ENCODE results near the gene ARID1B. TPM values are rescaled to one million over a fixed set of nuclear protein-coding genes. Genes with fewer than 3 reads are reported as not detected.
A peak's percentile ranks its signal among the peaks of the same experiment; 100 is the strongest.

Gene ARID1B
- total and polyA plus RNA-seq, 2 of the 4 experiments (the other 2 are of a cell fraction): 14.5 to 20.1 TPM

DNA sequence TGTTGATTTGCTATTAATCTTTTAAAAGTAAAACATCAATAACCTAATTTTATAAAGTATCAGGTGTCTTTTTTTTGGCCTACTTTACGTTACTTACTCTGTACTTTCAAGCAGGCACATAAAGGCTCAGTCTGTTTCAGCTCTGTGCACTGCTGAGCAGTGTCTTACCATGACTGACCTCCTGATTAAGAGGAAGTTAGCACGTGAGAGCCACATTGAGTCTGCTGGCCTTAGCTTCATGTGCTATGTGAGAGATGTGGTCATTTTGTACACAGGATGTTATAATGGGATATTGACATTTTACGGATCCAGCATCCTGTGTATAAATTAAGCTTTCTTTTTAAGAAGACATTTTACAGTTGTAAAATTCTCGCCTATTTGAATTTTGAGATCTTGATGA, 31.9 kb downstream of the ARID1B start:
- Histone ChIP-seq H3K36me3 (ENCODE audit: control insufficient read depth, insufficient read depth, low read length) (no peaks in the 10 kb centered on the region), H2BK20ac (ENCODE audit: low read depth, low read length) (no peak overlapping the region), H3K9ac (ENCODE audit: low read depth, low read length) (no peak overlapping the region), H3K9me1 (ENCODE audit: insufficient read depth, low read length) (peaks cover 21% of the 10 kb centered on the region), H3K4ac (ENCODE audit: low read depth, low read length) (no peak overlapping the region), H4K20me1 (ENCODE audit: insufficient read depth, low read length) (peaks cover 69% of the 10 kb centered on the region), H2AK9ac (replicated peaks; ENCODE audit: low read depth, low read length, poor library complexity) (no peak overlapping the region), H3K79me1 (ENCODE audit: low read depth in 1 of 2, low read length in 2 of 2) (peaks cover 45 to 74% of the 10 kb centered on the region in 2 experiments), H3K4me1 (ENCODE audit: control insufficient read depth, insufficient read depth, low read length) (peaks cover 10% of the 10 kb centered on the region), H4K8ac (ENCODE audit: low read depth in 2 of 2, low read length in 2 of 2) (no peak overlapping the region), H2BK120ac (ENCODE audit: low read depth, low read length) (no peak overlapping the region), H3K4me3 (ENCODE audit: insufficient read depth, low read depth, low read length) (no peak overlapping the region), H2BK5ac (ENCODE audit: low read depth, low read length, poor library complexity, severe bottlenecking) (no peak overlapping the region), H4K5ac (ENCODE audit: low read depth, low read length) (no peak overlapping the region), H3K9me3 (ENCODE audit: control insufficient read depth, insufficient read depth, low read length) (peaks cover 2% of the 10 kb centered on the region; the same call in 1 of the 2 replicates), H3K14ac (replicated peaks; ENCODE audit: low read depth, low read length) (0 out of 2 replicates have a peak overlapping the region, but pooled peaks have one; percentile 48), H2BK15ac (ENCODE audit: low read depth, low read length) (no peak overlapping the region), H2AFZ (replicated peaks; ENCODE audit: low read length, poor library complexity) (no peak overlapping the region), H4K91ac (ENCODE audit: insufficient read depth, low read depth, low read length) (no peak overlapping the region), H2AK5ac (ENCODE audit: low read depth, low read length) (no peak overlapping the region), H3K27ac (ENCODE audit: insufficient read depth, low read length) (no peak overlapping the region), H3K56ac (ENCODE audit: extremely low read depth, insufficient read depth, low read length) (no peak overlapping the region), H3K27me3 (ENCODE audit: control insufficient read depth, insufficient read depth, low read length) (no peaks in the 10 kb centered on the region), H3K23ac (ENCODE audit: low read depth, low read length) (peak overlapping the region; percentile 64; the same call in 1 of the 2 replicates), H3K4me2 (ENCODE audit: low read depth, low read length) (no peak overlapping the region), H3K18ac (ENCODE audit: low read depth, low read length) (no peak overlapping the region)
- no CpG with 5 or more reads among the region's 4 CpGs for WGBS, 2 experiments (ENCODE audit: extremely low coverage in 2 of 2, insufficient read length in 1 of 2)
- ChIA-PET CTCF (interaction anchor here (0.6 kb wide), 1 partner anchor 43 kb away, joined by 3 read pairs; no protein-coding TSS in a partner anchor), POLR2A (ENCODE audit: unreplicated experiment) (no interaction called here)
- ATAC-seq (ENCODE audit: low read depth): peak; percentile 44; the same call in 1 of the 2 replicates
- TF ChIP-seq BHLHE40 (IDR thresholded peaks at IDR 0.05; ENCODE audit: low read depth, low read length) (peak; percentile 65; the same call in 1 of the 2 replicates), NFE2L2 (IDR thresholded peaks at IDR 0.05; ENCODE audit: low read depth, low read length) (no peak)
- dilution Hi-C loops (cut with HindIII; ENCODE audit: low sequenced_read_pairs, unreplicated experiment): no loop called here
- DNase-seq: peak; percentile 55
- intact Hi-C loops (cut with micrococcal nuclease): no loop called here
- in situ Hi-C loops (cut with MboI; ENCODE audit: low sequenced_read_pairs): no loop called here
- BruUV-seq (replicated peaks): no TSS peak

All from IMR-90 (cell line).